NCI-H345 treated with DMSO at 0.1 percent for 48 hours (cell line): ENCODE results near the gene MYH11.
A peak's percentile ranks its signal among the peaks of the same experiment; 100 is the strongest.

ENCODE experiments used
- DNase-seq: peaks from one replicate; lab custom pipeline; 2025; ENCODE audit not compliant: unreplicated experiment; lab: John Stamatoyannopoulos, UW

The MYH11 gene

GRCh38 chr16:15856901-15857698, at the start of gene MYH11:
MYH11 (minus strand) TSS chr16:15857028; CDS start chr16:15838252, 18,776 bp downstream.
- DNase-seq, result no peak

- DNase-seq, result no peak
Measured at GRCh38 chr16:15906439-15906838, 49.6 kb upstream of the MYH11 start.

DNA sequence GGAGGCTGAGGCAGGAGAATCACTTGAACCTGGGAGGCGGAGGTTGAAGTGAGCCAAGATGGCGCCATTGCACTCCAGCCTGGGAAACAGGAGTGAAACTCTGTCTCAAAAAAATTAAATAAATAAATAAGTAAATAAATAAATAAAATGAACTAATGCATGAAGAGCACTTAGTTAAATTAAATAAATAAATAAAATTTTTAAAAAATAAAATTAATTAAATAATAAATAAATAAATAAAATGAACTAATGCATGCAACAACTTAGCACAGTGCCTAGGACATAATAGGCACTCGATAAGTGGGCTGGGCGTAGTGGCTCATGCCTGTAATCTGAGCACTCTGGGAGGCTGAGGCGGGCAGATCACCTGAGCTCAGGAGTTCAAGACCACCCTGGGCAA, 47.1 kb upstream of the MYH11 start:
- DNase-seq, result no peak

DNA sequence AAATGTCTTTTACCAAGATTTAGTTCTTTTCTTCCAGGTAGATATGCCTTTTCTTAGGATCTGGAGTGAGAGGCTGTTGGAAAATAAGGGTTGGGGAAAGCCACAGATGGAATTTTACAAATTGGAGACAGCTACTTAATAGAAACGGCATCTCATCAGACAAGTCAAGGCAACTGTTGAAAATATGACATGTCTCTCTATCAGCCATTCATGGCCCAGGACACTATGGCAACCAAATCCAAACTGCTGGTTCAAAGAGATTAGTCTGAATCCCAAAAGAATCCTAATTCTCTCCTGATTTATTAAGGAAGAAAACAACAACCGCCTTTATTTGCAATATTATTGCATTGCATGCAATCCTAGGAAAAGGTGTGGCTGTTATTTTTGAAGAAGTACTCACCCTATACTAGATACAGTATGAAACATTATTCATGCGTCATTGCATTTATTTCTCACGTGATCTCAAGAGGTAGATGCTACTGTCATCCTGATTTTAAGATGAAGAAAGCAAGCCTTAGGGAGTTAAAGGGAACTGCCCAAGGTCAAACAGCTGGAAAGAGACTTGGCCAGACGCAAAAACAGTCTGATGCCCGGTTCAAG, 44.2 kb upstream of the MYH11 start:
- no peak for DNase-seq

- no peak for DNase-seq
Measured at GRCh38 chr16:15900357-15900756, 43.5 kb upstream of the MYH11 start.

DNA sequence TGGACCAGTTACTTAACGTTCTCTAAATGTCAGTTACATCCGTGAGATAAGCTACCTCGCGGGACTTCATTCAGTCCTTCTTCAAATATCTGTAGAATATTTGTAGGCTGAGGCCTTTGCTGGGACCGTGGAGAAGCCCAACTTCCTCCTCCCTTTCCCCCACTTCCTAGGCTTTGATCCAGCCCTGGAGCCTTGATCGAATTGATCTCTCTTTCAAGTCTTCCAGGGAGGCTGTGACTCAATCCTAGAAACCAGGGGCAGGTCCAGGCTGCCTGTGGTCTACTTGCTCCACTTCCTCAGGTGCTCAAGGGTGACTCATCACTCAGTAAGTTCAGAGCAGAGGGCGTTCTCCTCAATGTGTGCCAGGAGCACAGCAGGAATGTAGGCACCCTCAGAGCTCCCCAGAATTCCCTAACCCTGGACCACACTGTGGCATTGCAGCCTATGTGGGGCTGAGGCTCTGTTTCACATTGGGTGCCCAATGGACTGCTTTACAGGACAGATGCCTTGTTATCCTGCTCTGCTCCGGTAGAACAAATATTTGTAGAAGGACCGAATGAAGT, 42.8 kb upstream of the MYH11 start:
- DNase-seq, result no peak

GRCh38 chr16:15898654-15899053, 41.8 kb upstream of the MYH11 start:
- DNase-seq, result no peak

DNA sequence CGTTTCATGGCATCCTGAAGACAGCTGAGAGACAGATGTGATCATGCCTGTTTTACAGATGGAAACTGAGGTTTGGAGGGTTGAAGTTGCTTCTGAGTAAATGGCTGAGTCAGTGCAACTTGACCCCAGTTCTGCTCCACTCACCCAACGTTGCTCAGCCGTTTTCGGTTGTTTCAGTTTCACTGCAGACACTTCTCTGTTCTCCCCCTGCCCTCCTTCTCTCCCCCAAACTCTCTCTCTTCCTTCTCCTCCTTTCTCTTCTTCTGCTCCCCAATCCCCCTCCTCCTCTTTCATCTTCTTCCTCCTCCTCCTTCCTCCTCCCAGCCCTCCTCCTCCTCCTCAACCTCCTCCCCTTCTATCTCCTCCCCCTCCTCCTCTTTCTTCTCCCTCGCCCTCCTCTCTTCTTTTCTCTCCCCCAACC, 41.0 kb upstream of the MYH11 start:
- DNase-seq, result no peak

DNA sequence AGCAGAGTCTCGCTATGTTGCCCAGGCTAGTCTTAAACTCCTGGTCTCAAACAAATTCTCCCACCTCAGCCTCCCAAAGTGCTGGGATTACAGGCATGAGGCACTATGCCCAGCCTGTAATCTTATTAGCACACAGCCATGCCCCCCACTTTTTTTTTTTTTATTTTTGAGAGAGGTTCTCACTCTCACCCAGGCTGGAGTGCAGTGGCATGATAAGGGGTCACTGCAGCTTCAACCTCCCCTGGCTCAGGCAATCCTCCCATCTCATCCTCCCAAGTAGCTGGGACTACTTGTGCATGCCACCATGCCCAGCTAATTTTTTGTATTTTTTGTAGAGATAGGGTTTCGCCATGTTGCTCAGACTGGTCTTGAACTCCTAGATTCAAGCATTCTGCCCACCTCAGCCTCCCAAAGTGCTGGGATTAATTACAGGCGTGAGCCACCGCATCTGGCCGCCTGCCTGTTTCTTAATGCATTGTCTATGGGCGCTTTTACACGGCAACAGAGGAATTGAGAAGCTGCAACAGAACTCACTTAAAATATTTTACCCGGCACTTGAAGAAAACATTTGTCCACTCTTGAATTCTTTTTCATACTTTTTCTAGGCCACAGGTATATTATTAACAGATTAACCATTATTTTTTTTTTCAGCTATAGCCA, 40.4 kb upstream of the MYH11 start:
- DNase-seq, result no peak

DNA sequence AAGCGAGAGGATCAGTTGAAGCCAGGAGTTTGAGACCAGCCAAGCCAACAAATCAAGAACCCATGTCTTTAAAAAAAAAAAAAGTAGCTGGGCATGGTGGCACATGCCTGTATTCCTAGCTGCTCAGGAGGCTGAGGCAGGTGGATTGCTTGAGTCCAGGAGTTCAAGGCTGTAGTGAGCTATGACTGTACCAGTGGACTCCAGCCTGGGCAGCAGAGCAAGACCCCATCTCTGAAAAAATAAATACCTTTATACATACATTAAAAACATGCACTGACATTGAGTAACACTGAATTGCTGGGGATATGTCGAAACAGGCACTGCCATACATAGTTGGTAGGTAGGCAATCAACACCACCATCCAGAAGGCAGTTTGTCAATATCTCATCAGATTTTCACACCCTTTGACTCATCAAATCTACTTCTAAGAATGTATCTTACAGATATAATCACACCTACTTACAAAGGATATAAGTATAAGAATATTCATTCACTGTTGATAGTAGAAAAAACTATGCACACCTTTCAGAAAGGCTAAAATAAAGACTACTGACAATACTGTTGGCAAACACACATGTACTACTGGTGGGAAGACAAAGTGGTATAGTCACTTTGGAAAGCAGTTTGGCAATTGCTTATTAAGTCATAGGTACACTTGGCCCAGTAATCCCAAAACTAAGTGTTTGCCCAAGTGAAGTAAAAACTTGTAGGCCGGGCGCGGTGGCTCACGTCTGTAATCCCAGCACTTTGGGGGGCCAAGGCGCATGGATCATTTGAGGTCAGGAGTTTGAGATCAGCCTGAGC, 37.9 kb upstream of the MYH11 start:
- DNase-seq, result no peak

DNA sequence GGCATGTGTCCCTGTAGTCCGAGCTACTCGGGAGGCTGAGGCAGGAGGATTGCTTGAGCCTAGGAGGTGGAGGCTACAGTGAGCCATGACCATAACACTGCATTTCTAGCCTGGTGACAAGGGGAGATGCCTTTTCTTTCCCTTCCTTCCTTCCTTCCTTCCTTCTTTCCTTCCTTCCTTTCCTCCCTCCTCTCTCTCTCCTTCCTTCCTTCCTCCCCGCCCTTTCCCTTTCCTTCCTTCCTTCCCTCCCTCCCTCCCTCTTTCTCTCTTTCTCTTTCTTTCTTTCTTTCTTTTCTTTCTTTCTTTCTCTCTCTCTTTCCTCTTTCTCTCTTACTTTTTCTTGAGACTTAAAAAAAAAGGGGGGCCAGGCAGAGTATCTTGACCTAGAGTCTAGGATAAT, 34.7 kb upstream of the MYH11 start:
- no peak for DNase-seq

DNA sequence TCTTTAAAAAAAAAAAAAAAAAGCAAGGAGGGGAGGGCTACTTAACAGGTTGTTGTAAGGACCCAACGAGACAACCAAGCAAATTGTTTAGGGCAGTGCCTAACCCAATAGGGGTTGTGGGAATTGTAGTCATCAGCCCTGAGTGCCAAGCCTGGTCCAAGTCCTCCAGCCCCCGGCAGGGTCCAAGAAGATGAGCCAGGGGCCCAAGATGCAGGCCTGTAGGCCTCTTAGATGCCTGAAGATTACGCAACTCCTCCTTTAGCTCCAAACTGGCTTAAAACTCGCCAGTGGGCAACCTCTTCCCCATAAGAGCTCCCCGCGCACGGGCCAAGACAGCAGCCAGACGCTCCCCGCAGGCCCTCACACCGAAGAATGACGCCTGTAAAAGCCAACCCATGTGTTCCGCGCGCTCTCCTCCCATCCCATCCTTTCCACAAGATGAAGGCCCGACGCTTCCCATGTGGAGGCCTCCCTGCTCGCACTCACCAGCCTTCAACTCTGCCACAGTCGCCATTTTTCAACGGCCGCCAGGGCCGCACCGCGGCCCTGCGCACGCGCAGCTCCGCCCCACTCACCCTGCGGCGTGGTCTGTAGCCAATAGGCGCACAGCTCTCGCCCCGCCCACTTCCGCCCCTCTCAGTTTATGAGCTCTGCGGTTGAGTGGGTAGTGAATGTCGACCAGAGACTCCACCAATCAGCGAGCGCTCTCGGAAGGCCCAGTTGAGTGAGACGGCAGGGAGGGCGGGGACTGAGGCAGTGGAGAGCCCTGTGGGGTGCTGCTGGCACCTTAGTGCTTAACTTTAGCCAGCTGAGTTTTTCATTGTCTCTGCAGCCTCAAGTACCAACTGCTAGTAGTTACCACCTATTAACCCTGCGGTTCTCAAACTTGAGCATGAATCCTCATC, 31.5 kb upstream of the MYH11 start, which contains the start of gene CEP20:
TSS of gene CEP20 (minus strand) at position 532 of the 905 bp plus-strand sequence. CDS start at position 514, 18 bp downstream.
- DNase-seq, result peak; percentile 98

DNA sequence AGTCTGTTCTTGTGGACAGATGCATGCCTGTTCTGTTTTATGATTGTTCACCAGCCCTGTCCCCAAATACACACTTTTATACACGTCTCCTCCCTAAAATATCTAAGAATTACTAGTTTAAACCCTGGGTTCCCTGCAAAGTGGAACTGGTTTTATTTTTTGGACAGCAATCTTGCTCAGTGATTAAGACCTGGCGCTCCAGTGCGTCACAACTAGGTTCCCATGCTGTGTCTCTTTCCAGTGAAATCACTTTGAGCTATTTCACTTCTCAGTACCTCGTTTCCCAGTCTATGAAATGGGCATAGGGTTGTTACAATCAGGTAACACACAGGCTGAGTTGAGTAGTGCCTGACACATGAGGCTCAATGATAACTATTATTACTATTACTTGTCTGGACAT, 30.5 kb upstream of the MYH11 start:
- DNase-seq, result no peak

DNA sequence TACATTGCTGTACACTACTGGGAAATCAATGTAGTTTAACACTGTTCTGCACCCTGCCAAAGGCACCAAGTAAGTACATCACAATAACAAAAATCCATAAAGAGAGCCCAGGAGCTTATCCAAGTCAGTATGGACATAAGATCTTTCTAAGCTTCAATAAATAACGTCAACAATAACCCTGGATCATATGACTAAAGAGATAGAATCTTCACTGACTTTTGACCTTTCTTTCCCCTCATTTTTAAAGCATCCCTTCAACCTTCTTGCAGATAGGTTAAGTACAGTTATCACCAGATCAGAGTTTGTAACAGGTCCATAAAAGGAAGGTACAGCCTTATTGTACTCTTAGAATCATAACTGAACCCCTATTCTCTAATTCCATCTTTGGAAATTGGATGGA, 29.2 kb upstream of the MYH11 start:
- no peak for DNase-seq

DNA sequence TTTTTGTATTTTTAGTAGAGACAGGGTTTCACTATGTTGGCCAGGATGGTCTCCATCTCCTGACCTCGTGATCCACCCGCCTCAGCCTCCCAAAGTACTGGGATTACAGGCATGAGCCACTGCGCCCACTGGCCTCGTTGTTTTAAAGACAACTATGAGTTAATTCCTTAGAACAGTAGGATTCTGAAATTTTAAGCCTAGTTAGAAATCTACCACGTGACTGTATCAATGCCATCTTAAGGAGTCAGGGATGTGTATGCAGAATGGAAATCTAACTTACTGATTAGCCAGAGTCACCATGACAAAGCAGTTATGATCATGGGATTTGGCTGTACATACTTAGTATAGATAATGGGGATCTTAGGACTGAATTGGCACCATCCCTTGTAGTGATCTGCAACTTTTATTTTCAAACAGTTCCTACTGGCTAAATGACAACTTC, 28.8 kb upstream of the MYH11 start:
- DNase-seq, result no peak

DNA sequence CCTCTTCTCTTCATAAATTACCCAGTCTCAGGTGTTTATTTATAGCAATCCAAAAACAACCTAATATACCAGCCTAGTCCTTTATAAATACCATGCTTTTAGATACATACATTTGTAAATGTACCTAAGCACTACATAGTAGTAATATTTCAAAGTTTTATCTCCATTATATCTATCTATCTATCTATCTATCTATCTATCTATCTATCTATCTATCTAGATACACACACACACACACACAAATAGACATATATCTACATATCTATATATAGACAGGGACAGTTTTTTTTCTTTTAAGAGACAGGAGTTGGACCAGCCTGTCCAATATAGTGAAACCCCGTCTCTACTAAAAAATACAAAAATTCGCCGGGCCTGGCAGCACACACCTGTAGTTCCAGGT, 25.7 kb upstream of the MYH11 start:
- DNase-seq, result no peak

DNA sequence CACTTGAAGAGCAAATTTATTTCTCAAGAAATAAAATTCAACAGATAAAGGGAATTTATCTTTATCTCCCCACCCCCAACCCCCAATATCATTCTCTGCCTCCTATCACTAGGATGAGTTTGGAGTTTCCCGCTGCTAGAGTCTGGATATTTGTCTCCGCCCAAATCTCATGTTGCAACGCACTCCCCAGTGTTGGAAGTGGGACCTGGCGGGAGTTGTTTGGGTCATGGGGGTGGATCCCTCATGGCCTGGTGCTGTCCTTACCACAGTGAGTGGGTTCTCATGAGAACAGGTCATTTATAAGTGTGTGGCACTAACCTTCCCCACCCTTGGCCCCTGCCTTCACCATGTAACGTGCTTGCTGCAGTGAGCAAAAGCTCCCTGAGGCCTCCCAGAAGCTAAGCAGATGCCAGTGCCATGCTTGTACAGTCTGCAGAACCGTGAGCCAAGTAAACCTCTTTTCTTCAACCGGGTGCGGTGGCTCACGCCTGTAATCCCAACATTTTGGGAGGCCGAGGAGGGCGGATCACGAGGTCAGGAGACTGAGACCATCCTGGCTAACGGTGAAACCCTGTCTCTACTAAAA, 25.1 kb upstream of the MYH11 start:
- no peak for DNase-seq

GRCh38 chr16:15880434-15881308, 23.8 kb upstream of the MYH11 start:
- no peak for DNase-seq
